ENCODE data around the gene PARD6G. TPM values are rescaled to one million over a fixed set of nuclear protein-coding genes. Genes with fewer than 3 reads are reported as not detected.

The PARD6G gene
- total RNA-seq, 1 experiment from 2014 or later: 5.4 TPM

DNA sequence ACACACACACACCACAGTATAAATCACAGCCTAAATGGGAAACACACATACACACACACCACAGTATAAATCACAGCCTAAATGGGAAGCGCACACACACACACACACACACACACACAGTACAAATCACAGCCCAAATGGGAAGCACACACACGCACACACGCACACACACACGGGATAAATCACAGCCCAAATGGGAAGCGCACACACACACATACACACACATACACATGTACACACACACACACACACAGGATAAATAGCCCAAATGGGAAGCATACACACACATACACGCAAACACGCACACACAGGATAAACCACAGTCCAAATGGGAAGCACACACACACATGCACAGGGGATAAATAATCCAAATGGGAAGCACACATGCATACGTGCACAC is 70.2 kb downstream of the PARD6G start:
- Histone ChIP-seq H3K27me3 (ENCODE audit: low read length) (no peaks in the 10 kb centered on the region), H3K9ac (ENCODE audit: low read length) (no peak overlapping the region), H3F3A (ENCODE audit: low read length, unreplicated experiment) (no peaks in the 10 kb centered on the region), H3K4me3 (ENCODE audit: low read length) (peak overlapping the region; percentile 32; the same call in 1 of the 2 replicates), H3K36me3 (ENCODE audit: low read depth, low read length) (no peaks in the 10 kb centered on the region), H3K4me1 (ENCODE audit: insufficient read depth, low read length) (no peaks in the 10 kb centered on the region), H3K9me3 (ENCODE audit: low read length) (no peaks in the 10 kb centered on the region), H2AFZ (ENCODE audit: low read length) (0 out of 2 replicates have a peak overlapping the region, but pooled peaks have one; percentile 65), H3K27ac (ENCODE audit: low read length) (no peak overlapping the region), H3K4me2 (ENCODE audit: low read length) (peak overlapping the region; percentile 66), H3K79me2 (ENCODE audit: low read length) (no peaks in the 10 kb centered on the region), H3K9me2 (replicated peaks; ENCODE audit: low read length) (no peaks in the 10 kb centered on the region), H4K20me1 (ENCODE audit: low read length) (no peaks in the 10 kb centered on the region)
- CTCF ChIA-PET: no interaction called here
- POLR2A ChIA-PET (ENCODE audit: unreplicated experiment): no interaction called here
- DNase-seq (no peak), ATAC-seq (no peak)
- TF ChIP-seq EZH2 (IDR thresholded peaks at IDR 0.05; ENCODE audit: low read length, unreplicated experiment) (no peak), EZH2phosphoT487 (IDR thresholded peaks at IDR 0.05; ENCODE audit: borderline replicate concordance, low read length) (no peak), CTCF (conservative IDR thresholded peaks at IDR 0.05; ENCODE audit: low read depth, low read length) (no peak)
- BruUV-seq (replicated peaks): no TSS peak
- intact Hi-C loops (cut with micrococcal nuclease): no loop called here

DNA sequence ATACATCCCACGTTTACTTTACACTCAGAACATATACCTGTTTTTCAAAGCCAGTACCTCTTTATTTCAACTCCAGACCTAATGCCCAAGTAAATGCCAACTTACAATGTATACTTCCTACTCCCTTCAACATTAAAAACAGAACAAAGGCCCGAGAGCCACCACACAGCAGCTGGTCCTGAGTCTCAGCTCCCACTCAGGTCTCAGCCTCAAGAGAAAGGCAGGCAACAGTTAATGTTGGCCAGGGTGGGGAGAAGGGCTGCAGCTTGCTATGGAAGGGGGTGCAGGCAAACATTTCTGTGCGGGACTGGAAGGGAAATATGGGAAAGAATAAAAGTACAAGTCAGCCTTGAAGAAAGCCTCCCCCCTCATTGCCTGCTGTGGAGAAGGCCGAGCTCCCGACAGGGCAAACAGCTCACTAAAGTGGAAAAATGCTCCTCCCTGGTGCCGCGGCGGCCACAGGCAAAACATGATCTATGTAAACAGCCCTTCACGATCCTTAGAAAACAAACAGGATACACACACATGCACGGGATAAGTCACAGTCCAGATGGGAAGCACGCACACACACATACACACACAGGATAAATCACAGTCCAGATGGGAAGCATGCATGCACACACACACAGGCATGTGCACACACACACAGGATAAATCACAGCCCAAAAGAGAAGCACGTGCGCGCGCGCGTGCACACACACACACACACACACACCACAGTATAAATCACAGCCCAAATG is 70.8 kb downstream of the PARD6G start:
- Histone ChIP-seq H3K9ac (ENCODE audit: low read length) (no peak overlapping the region), H3K79me2 (ENCODE audit: low read length) (no peaks in the 10 kb centered on the region), H3K27ac (ENCODE audit: low read length) (no peak overlapping the region), H3K4me1 (ENCODE audit: insufficient read depth, low read length) (no peaks in the 10 kb centered on the region), H3F3A (ENCODE audit: low read length, unreplicated experiment) (no peaks in the 10 kb centered on the region), H3K4me3 (ENCODE audit: low read length) (peak overlapping the region; percentile 32; the same call in 1 of the 2 replicates), H3K36me3 (ENCODE audit: low read depth, low read length) (no peaks in the 10 kb centered on the region), H3K9me2 (replicated peaks; ENCODE audit: low read length) (no peaks in the 10 kb centered on the region), H4K20me1 (ENCODE audit: low read length) (no peaks in the 10 kb centered on the region), H3K9me3 (ENCODE audit: low read length) (no peaks in the 10 kb centered on the region), H3K4me2 (ENCODE audit: low read length) (peak overlapping the region; percentile 66), H2AFZ (ENCODE audit: low read length) (peak overlapping the region; percentile 65; the same call in 1 of the 2 replicates), H3K27me3 (ENCODE audit: low read length) (no peaks in the 10 kb centered on the region)
- no peak for TF ChIP-seq CTCF (conservative IDR thresholded peaks at IDR 0.05; ENCODE audit: low read depth, low read length)
- TF ChIP-seq EZH2phosphoT487 (IDR thresholded peaks at IDR 0.05; ENCODE audit: borderline replicate concordance, low read length): no peak
- no peak for TF ChIP-seq EZH2 (IDR thresholded peaks at IDR 0.05; ENCODE audit: low read length, unreplicated experiment)
- no TSS peak for BruUV-seq (replicated peaks)
- CTCF ChIA-PET: no interaction called here
- intact Hi-C loops (cut with micrococcal nuclease): no loop called here
- peak; percentile 71 for ATAC-seq
- POLR2A ChIA-PET (ENCODE audit: unreplicated experiment): no interaction called here
- peak; percentile 18 for DNase-seq

DNA sequence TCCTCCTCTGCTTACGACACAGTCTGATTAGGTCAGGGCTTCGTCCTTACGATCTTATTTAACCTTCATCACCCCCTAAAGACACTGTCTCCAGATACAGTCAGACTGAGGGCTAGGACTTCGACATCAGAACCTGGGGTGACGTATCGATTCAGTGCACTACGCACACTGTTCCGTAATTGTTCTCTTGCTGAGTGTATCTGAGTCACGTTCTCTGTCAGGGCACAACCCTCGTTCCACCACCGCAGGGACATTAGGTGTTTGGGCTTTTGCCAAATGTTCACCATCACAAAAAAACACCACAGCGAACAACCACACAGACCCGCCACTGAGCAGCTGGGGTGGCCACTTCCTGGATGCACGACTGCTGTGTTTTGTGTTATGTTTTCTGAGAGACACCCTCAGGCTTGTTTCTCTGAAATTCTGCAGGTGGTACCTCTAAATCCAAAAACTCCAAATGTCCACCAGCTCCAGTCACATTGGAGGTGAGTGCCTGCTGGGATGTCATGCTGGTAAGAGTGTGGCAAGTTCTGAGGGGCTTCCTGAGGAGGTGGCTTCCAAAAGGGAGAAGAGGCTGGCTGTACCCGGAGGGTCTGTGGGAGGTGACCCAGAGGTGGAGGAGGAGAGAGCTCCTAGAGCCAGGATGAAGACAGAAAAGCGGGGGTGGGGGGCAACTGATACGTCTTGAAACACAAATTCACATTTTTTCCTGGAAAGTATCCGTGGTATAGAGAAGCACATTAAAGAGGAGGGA is 71.7 kb downstream of the PARD6G start:
- Histone ChIP-seq H3K4me2 (ENCODE audit: low read length) (no peak overlapping the region), H3K27ac (ENCODE audit: low read length) (no peak overlapping the region), H3F3A (ENCODE audit: low read length, unreplicated experiment) (no peaks in the 10 kb centered on the region), H3K27me3 (ENCODE audit: low read length) (no peaks in the 10 kb centered on the region), H3K9me2 (replicated peaks; ENCODE audit: low read length) (no peaks in the 10 kb centered on the region), H3K9ac (ENCODE audit: low read length) (no peak overlapping the region), H2AFZ (ENCODE audit: low read length) (no peak overlapping the region), H3K4me1 (ENCODE audit: insufficient read depth, low read length) (no peaks in the 10 kb centered on the region), H3K4me3 (ENCODE audit: low read length) (no peak overlapping the region), H4K20me1 (ENCODE audit: low read length) (no peaks in the 10 kb centered on the region), H3K36me3 (ENCODE audit: low read depth, low read length) (no peaks in the 10 kb centered on the region), H3K9me3 (ENCODE audit: low read length) (no peaks in the 10 kb centered on the region), H3K79me2 (ENCODE audit: low read length) (no peaks in the 10 kb centered on the region)
- TF ChIP-seq EZH2phosphoT487 (IDR thresholded peaks at IDR 0.05; ENCODE audit: borderline replicate concordance, low read length): no peak
- no peak for TF ChIP-seq EZH2 (IDR thresholded peaks at IDR 0.05; ENCODE audit: low read length, unreplicated experiment)
- TF ChIP-seq CTCF (conservative IDR thresholded peaks at IDR 0.05; ENCODE audit: low read depth, low read length): no peak
- no TSS peak for BruUV-seq (replicated peaks)
- ATAC-seq: no peak
- ChIA-PET CTCF (no interaction called here), POLR2A (ENCODE audit: unreplicated experiment) (no interaction called here)
- DNase-seq: no peak
- intact Hi-C loops (cut with micrococcal nuclease): no loop called here

All from PC-3 (cell line).